HEK293 (cell line): ENCODE results near the gene PASK.
A peak's percentile ranks its signal among the peaks of the same experiment; 100 is the strongest.

Experiments used
- CTCF ChIA-PET: fragments of 350-600 bp; formaldehyde crosslinking; extraction: SDS; loops from one replicate; lab custom pipeline; 2021; ENCODE audit warnings: antibody characterized with exemption; lab: Yijun Ruan, JAX
- POLR2A ChIA-PET: fragments of 300-600 bp; formaldehyde crosslinking; extraction: SDS; loops from one replicate; lab custom pipeline; 2020; ENCODE audit warnings: antibody characterized with exemption, inconsistent platforms; lab: Yijun Ruan, JAX
- H3K27ac ChIP-seq: fragments of 200-500 bp; sonication (Bioruptor generic); 2 replicates; pipeline ENCODE4 v1.5.1; 2014; ENCODE audit warnings: low read depth, low read length, control low read depth, inconsistent platforms; ENCODE audit errors: extremely low read depth
- H3K36me3 ChIP-seq, 2 experiments: fragments of 200-500 bp in 1 of 2; sonication (Bioruptor generic) in 1 of 2; 1 replicate in 1 of 2; 2 replicates in 1 of 2; pipeline ENCODE4 v1.5.1; 2014 to 2017; ENCODE audit warnings: inconsistent platforms in 2 of 2, low read length in 2 of 2; ENCODE audit not compliant: control insufficient read depth in 2 of 2, insufficient read depth in 1 of 2
- H3K4me1 ChIP-seq: fragments of 200-500 bp; sonication (Bioruptor generic); 2 replicates; pipeline ENCODE4 v1.5.1; 2014; ENCODE audit warnings: mild to moderate bottlenecking, low read length, inconsistent platforms; ENCODE audit not compliant: control insufficient read depth, insufficient read depth
- H3K4me3 ChIP-seq: 2 replicates; pipeline ENCODE4 v1.5.1; 2011; ENCODE audit warnings: low read depth, mild to moderate bottlenecking, control low read depth, low read length, moderate library complexity
- H3K9me3 ChIP-seq: fragments of 200-500 bp; sonication (Bioruptor generic); 2 replicates; pipeline ENCODE4 v1.5.1; 2014; ENCODE audit warnings: low read depth, low read length, inconsistent platforms; ENCODE audit not compliant: control insufficient read depth, insufficient read depth
- FEZF1 ChIP-seq: fragments of 450-650 bp; formaldehyde crosslinking; IDR thresholded peaks from 2 replicates; pipeline ENCODE4 v1.5.1; 2016; ENCODE audit warnings: missing biosample characterization, missing genetic modification characterization
- GLI4 ChIP-seq: fragments of 450-650 bp; formaldehyde crosslinking; IDR thresholded peaks from 2 replicates; pipeline ENCODE4 v1.5.1; 2016; ENCODE audit warnings: missing biosample characterization, missing genetic modification characterization
- GLIS2 ChIP-seq: fragments of 450-650 bp; formaldehyde crosslinking; IDR thresholded peaks from 2 replicates; pipeline ENCODE4 v1.5.1; 2016; ENCODE audit warnings: missing biosample characterization, missing genetic modification characterization
- KLF16 ChIP-seq: fragments of 450-650 bp; formaldehyde crosslinking; IDR thresholded peaks from 2 replicates; pipeline ENCODE4 v1.5.1; 2017; ENCODE audit warnings: missing biosample characterization, missing genetic modification characterization
- PRDM10 ChIP-seq: fragments of 450-650 bp; formaldehyde crosslinking; IDR thresholded peaks from 2 replicates; pipeline ENCODE4 v1.5.1; 2016; ENCODE audit warnings: missing biosample characterization, missing genetic modification characterization
- PRDM6 ChIP-seq: fragments of 450-650 bp; formaldehyde crosslinking; IDR thresholded peaks from 2 replicates; pipeline ENCODE4 v1.5.1; 2017; ENCODE audit warnings: missing biosample characterization, missing genetic modification characterization
- SALL2 ChIP-seq: fragments of 450-650 bp; formaldehyde crosslinking; IDR thresholded peaks from 2 replicates; pipeline ENCODE4 v1.5.0; 2017; ENCODE audit warnings: missing biosample characterization, mild to moderate bottlenecking, missing genetic modification characterization, borderline replicate concordance
- SP3 ChIP-seq: fragments of 450-650 bp; formaldehyde crosslinking; IDR thresholded peaks from 2 replicates; pipeline ENCODE4 v1.5.1; 2016; ENCODE audit warnings: missing biosample characterization, missing genetic modification characterization
- ZFHX2 ChIP-seq: fragments of 450-650 bp; formaldehyde crosslinking; conservative IDR thresholded peaks from 2 replicates; pipeline ENCODE4 v1.5.1; 2016; ENCODE audit warnings: missing biosample characterization, missing genetic modification characterization
- ZNF121 ChIP-seq: fragments of 450-650 bp; formaldehyde crosslinking; IDR thresholded peaks from 2 replicates; pipeline ENCODE4 v1.5.1; 2016; ENCODE audit warnings: missing biosample characterization, missing genetic modification characterization
- ZNF132 ChIP-seq: fragments of 450-650 bp; formaldehyde crosslinking; IDR thresholded peaks from 2 replicates; pipeline ENCODE4 v1.5.1; 2017; ENCODE audit warnings: missing biosample characterization, missing genetic modification characterization, borderline replicate concordance
- ZNF133 ChIP-seq: fragments of 450-650 bp; formaldehyde crosslinking; IDR thresholded peaks from 2 replicates; pipeline ENCODE4 v1.5.1; 2016; ENCODE audit warnings: missing biosample characterization, missing genetic modification characterization
- ZNF239 ChIP-seq: fragments of 450-650 bp; formaldehyde crosslinking; IDR thresholded peaks from 2 replicates; pipeline ENCODE4 v1.5.1; 2016; ENCODE audit warnings: missing biosample characterization, missing genetic modification characterization
- ZNF248 ChIP-seq: fragments of 450-650 bp; formaldehyde crosslinking; IDR thresholded peaks from 2 replicates; pipeline ENCODE4 v1.5.1; 2017; ENCODE audit warnings: missing biosample characterization, missing genetic modification characterization
- ZNF391 ChIP-seq: fragments of 450-650 bp; formaldehyde crosslinking; IDR thresholded peaks from 2 replicates; pipeline ENCODE4 v1.5.1; 2016; ENCODE audit warnings: low read depth, missing biosample characterization, missing genetic modification characterization, borderline replicate concordance
- ZNF416 ChIP-seq: fragments of 450-650 bp; formaldehyde crosslinking; IDR thresholded peaks from 2 replicates; pipeline ENCODE4 v1.5.1; 2016; ENCODE audit warnings: missing biosample characterization, missing genetic modification characterization
- ZNF433 ChIP-seq: fragments of 450-650 bp; formaldehyde crosslinking; IDR thresholded peaks from 2 replicates; pipeline ENCODE4 v1.5.1; 2016; ENCODE audit warnings: missing biosample characterization, missing genetic modification characterization, low read depth
- ZNF501 ChIP-seq: fragments of 450-650 bp; formaldehyde crosslinking; IDR thresholded peaks from 2 replicates; pipeline ENCODE4 v1.5.1; 2016; ENCODE audit warnings: missing biosample characterization, missing genetic modification characterization
- ZNF529 ChIP-seq: fragments of 450-650 bp; formaldehyde crosslinking; IDR thresholded peaks from 2 replicates; pipeline ENCODE4 v1.5.1; 2017; ENCODE audit warnings: missing genetic modification characterization, missing biosample characterization; ENCODE audit not compliant: insufficient replicate concordance
- ZNF561 ChIP-seq: fragments of 450-650 bp; IDR thresholded peaks from 2 replicates; pipeline ENCODE4 v1.5.1; 2018; ENCODE audit warnings: missing biosample characterization, missing genetic modification characterization, borderline replicate concordance
- ZNF610 ChIP-seq: fragments of 450-650 bp; formaldehyde crosslinking; IDR thresholded peaks from 2 replicates; pipeline ENCODE4 v1.5.1; 2016; ENCODE audit warnings: missing biosample characterization, missing genetic modification characterization, borderline replicate concordance
- ZNF629 ChIP-seq: fragments of 450-650 bp; formaldehyde crosslinking; IDR thresholded peaks from 2 replicates; pipeline ENCODE4 v1.5.1; 2017; ENCODE audit warnings: missing biosample characterization, missing genetic modification characterization
- ZNF707 ChIP-seq: fragments of 450-650 bp; formaldehyde crosslinking; IDR thresholded peaks from 2 replicates; pipeline ENCODE4 v1.5.1; 2016; ENCODE audit warnings: missing biosample characterization, missing genetic modification characterization
- ZNF843 ChIP-seq: fragments of 450-650 bp; formaldehyde crosslinking; IDR thresholded peaks from 2 replicates; pipeline ENCODE4 v1.5.1; 2016; ENCODE audit warnings: missing biosample characterization, missing genetic modification characterization
- TF ChIP-seq, protein P1 (sequence below): fragments of 450-650 bp; formaldehyde crosslinking; conservative IDR thresholded peaks from 2 replicates; pipeline ENCODE4 v1.5.1; 2016; ENCODE audit warnings: low read depth, missing biosample characterization, missing genetic modification characterization
- TF ChIP-seq, protein P2 (sequence below): fragments of 450-650 bp; formaldehyde crosslinking; optimal IDR thresholded peaks from 2 replicates; pipeline ENCODE3; 2016; ENCODE audit warnings: missing biosample characterization, mild to moderate bottlenecking, missing genetic modification characterization

Gene PASK

GRCh38 chr2:241149925-241150659 lies 820 bp upstream of the PASK start, which contains the start of gene PPP1R7:
Gene PPP1R7, plus strand, starts transcription at chr2:241150467. Its CDS starts 29 bp downstream, at chr2:241150496.
- no peaks in the 10 kb centered on the region for H3K4me1 ChIP-seq
- H3K36me3 ChIP-seq = peaks cover 0 to 20% of the 10 kb centered on the region in 2 experiments; a peak in 2 of 3 replicates
- H3K27ac ChIP-seq = peak within 1 kb of the TSS; percentile 73; the same call in 1 of the 2 replicates
- ChIA-PET POLR2A (interaction anchor here (0.6 to 2.7 kb wide), 15 partner anchors 9 to 552 kb away, joined by 3 to 13 read pairs (median 3); partner anchors contain the start of genes ING5 and MTERF4), CTCF (interaction anchor here (0.9 kb wide), 1 partner anchor 139 kb away, joined by 3 read pairs; no protein-coding TSS in a partner anchor)
- H3K4me3 ChIP-seq = peak within 1 kb of the TSS; percentile 94
- H3K9me3 ChIP-seq = no peaks in the 10 kb centered on the region
- TF ChIP-seq ZNF529 (tag by site-specific recombination) = no peak
- peak; percentile 64 for TF ChIP-seq SP3 (tag by site-specific recombination)
- no peak; the same call in 1 of the 2 replicates for TF ChIP-seq GLIS2 (tag by site-specific recombination)
- no peak for TF ChIP-seq FEZF1 (tag by site-specific recombination)
- TF ChIP-seq PRDM10 (tag by site-specific recombination) = no peak
- no peak for TF ChIP-seq SALL2 (tag by site-specific recombination)
- TF ChIP-seq ZNF132 = no peak
- peak; percentile 49; the same call in 1 of the 2 replicates for TF ChIP-seq ZFHX2 (tag by site-specific recombination)
- TF ChIP-seq ZNF629 (tag by site-specific recombination) = peak; percentile 64; the same call in 1 of the 2 replicates
- TF ChIP-seq, protein P1, sequence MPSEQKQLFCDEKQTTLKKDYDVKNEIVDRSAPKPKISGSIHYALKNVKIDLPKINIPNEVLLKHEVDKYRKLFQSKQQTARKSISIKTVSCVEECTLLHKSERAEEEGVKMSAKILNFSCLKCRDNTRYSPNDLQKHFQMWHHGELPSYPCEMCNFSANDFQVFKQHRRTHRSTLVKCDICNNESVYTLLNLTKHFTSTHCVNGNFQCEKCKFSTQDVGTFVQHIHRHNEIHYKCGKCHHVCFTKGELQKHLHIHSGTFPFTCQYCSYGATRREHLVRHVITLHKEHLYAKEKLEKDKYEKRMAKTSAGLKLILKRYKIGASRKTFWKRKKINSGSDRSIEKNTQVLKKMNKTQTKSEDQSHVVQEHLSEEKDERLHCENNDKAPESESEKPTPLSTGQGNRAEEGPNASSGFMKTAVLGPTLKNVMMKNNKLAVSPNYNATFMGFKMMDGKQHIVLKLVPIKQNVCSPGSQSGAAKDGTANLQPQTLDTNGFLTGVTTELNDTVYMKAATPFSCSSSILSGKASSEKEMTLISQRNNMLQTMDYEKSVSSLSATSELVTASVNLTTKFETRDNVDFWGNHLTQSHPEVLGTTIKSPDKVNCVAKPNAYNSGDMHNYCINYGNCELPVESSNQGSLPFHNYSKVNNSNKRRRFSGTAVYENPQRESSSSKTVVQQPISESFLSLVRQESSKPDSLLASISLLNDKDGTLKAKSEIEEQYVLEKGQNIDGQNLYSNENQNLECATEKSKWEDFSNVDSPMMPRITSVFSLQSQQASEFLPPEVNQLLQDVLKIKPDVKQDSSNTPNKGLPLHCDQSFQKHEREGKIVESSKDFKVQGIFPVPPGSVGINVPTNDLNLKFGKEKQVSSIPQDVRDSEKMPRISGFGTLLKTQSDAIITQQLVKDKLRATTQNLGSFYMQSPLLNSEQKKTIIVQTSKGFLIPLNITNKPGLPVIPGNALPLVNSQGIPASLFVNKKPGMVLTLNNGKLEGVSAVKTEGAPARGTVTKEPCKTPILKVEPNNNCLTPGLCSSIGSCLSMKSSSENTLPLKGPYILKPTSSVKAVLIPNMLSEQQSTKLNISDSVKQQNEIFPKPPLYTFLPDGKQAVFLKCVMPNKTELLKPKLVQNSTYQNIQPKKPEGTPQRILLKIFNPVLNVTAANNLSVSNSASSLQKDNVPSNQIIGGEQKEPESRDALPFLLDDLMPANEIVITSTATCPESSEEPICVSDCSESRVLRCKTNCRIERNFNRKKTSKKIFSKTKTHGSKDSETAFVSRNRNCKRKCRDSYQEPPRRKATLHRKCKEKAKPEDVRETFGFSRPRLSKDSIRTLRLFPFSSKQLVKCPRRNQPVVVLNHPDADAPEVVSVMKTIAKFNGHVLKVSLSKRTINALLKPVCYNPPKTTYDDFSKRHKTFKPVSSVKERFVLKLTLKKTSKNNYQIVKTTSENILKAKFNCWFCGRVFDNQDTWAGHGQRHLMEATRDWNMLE (tag by site-specific recombination) = no peak
- no peak for TF ChIP-seq ZNF561 (tag by site-specific recombination)
- TF ChIP-seq ZNF707 (tag by site-specific recombination) = no peak
- peak; percentile 32 for TF ChIP-seq KLF16 (tag by site-specific recombination)
- no peak for TF ChIP-seq ZNF433 (tag by site-specific recombination)
- 0 out of 2 replicates have a peak, but pooled peaks have one; percentile 7 for TF ChIP-seq ZNF133 (tag by site-specific recombination)
- TF ChIP-seq ZNF416 (tag by site-specific recombination) = no peak
- TF ChIP-seq GLI4 (tag by site-specific recombination) = 0 out of 2 replicates have a peak, but pooled peaks have one; percentile 50
- peak; percentile 47; the same call in 1 of the 2 replicates for TF ChIP-seq ZNF610 (tag by site-specific recombination)
- TF ChIP-seq, protein P2, sequence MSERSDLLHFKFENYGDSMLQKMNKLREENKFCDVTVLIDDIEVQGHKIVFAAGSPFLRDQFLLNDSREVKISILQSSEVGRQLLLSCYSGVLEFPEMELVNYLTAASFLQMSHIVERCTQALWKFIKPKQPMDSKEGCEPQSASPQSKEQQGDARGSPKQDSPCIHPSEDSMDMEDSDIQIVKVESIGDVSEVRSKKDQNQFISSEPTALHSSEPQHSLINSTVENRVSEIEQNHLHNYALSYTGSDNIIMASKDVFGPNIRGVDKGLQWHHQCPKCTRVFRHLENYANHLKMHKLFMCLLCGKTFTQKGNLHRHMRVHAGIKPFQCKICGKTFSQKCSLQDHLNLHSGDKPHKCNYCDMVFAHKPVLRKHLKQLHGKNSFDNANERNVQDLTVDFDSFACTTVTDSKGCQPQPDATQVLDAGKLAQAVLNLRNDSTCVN = peak; percentile 79
- TF ChIP-seq PRDM6 (tag by site-specific recombination) = no peak
- TF ChIP-seq ZNF501 = peak; percentile 78; the same call in 1 of the 2 replicates
- TF ChIP-seq ZNF391 (tag by site-specific recombination) = peak; percentile 79; the same call in 1 of the 2 replicates
- TF ChIP-seq ZNF843 (tag by site-specific recombination) = peak; percentile 50; the same call in 1 of the 2 replicates
- TF ChIP-seq ZNF121 (tag by site-specific recombination) = peak; percentile 74
- TF ChIP-seq ZNF248 (tag by site-specific recombination) = no peak
- TF ChIP-seq ZNF239 (tag by site-specific recombination) = 0 out of 2 replicates have a peak, but pooled peaks have one; percentile 62
